Bronchial epithelial cell (primary cell): Measurements from ENCODE around the gene PPARA. TPM values are rescaled to one million over a fixed set of nuclear protein-coding genes. Genes with fewer than 3 reads are reported as not detected.
A peak's percentile ranks its signal among the peaks of the same experiment; 100 is the strongest.

Source experiments
- DNase-seq: peaks from one replicate; pipeline ENCODE4 v3.0.0-alpha.2; 2010; ENCODE audit warnings: low read depth
- FAIRE-seq: peaks from 2 replicates; lab custom pipeline; 2011; peaks lifted over from hg19 to GRCh38; lab: Jason Lieb, UNC
- H3K27me3 ChIP-seq: 2 replicates; pipeline ENCODE4 v1.5.1; 2011; ENCODE audit warnings: low read length; ENCODE audit not compliant: control insufficient read depth, insufficient read depth
- H3K36me3 ChIP-seq: 2 replicates; pipeline ENCODE4 v1.5.1; 2011; ENCODE audit warnings: low read length; ENCODE audit not compliant: control insufficient read depth, insufficient read depth
- H3K4me3 ChIP-seq: 2 replicates; pipeline ENCODE4 v1.5.1; 2011; ENCODE audit warnings: mild to moderate bottlenecking, low read depth, low read length, control low read depth
- CTCF ChIP-seq: IDR thresholded peaks from 2 replicates; pipeline ENCODE4 v1.5.1; 2011; ENCODE audit warnings: mild to moderate bottlenecking, moderate library complexity, low read length, control low read depth, inconsistent platforms; ENCODE audit not compliant: insufficient read depth, severe bottlenecking
- total RNA-seq: library from RNA; depleted of rRNA; stranded (reverse); fragments of >200 nt; gene quantifications from 2 replicates; pipeline ENCODE4 v1.2.1, GENCODE V29; 2014

The PPARA gene
- 7.6 and 10.5 TPM in 2 replicates for total RNA-seq

GRCh38 chr22:46150034-46150654, at the start of gene PPARA:
PPARA (plus strand) TSS chr22:46150526; CDS start chr22:46198384, 47,858 bp downstream.
- Histone ChIP-seq H3K36me3 (no peaks in the 10 kb centered on the region), H3K27me3 (peaks cover 2% of the 10 kb centered on the region), H3K4me3 (peak within 1 kb of the TSS; percentile 88)
- FAIRE-seq (no peak), DNase-seq (peak; percentile 23)
- TF ChIP-seq CTCF, result no peak

- DNase-seq (no peak), FAIRE-seq (no peak)
- peaks cover 43% of the 10 kb centered on the region for H3K36me3 ChIP-seq
- no peaks in the 10 kb centered on the region for H3K27me3 ChIP-seq
- TF ChIP-seq CTCF, result no peak
- H3K4me3 ChIP-seq, result no peak overlapping the region
Observed at GRCh38 chr22:46102159-46102558, 48.2 kb upstream of the PPARA start.

GRCh38 chr22:46102752-46103151, 47.6 kb upstream of the PPARA start:
- Histone ChIP-seq H3K27me3 (no peaks in the 10 kb centered on the region), H3K36me3 (peaks cover 41% of the 10 kb centered on the region), H3K4me3 (no peak overlapping the region)
- no peak for TF ChIP-seq CTCF
- FAIRE-seq (no peak), DNase-seq (no peak)

GRCh38 chr22:46103181-46103580, 47.1 kb upstream of the PPARA start:
- Histone ChIP-seq H3K27me3 (no peaks in the 10 kb centered on the region), H3K4me3 (no peak overlapping the region), H3K36me3 (peaks cover 38% of the 10 kb centered on the region)
- FAIRE-seq (no peak), DNase-seq (no peak)
- TF ChIP-seq CTCF, result no peak

GRCh38 chr22:46103664-46104063, 46.7 kb upstream of the PPARA start:
- peaks cover 39% of the 10 kb centered on the region for H3K36me3 ChIP-seq
- no peak for FAIRE-seq
- no peak for TF ChIP-seq CTCF

More at GRCh38 chr22:46103664-46104063, 46.7 kb upstream of the PPARA start:
- no peak overlapping the region for H3K4me3 ChIP-seq
- no peaks in the 10 kb centered on the region for H3K27me3 ChIP-seq
- DNase-seq, result no peak
